ENCODE data around the gene AGRP.
A peak's percentile ranks its signal among the peaks of the same experiment; 100 is the strongest.
"Not testable (repeated sequence)": the region's sequence is repeated elsewhere in the genome, so short reads cannot be mapped to it uniquely, and the experiment has no call there.

AGRP gene, protein sequence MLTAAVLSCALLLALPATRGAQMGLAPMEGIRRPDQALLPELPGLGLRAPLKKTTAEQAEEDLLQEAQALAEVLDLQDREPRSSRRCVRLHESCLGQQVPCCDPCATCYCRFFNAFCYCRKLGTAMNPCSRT

DNA sequence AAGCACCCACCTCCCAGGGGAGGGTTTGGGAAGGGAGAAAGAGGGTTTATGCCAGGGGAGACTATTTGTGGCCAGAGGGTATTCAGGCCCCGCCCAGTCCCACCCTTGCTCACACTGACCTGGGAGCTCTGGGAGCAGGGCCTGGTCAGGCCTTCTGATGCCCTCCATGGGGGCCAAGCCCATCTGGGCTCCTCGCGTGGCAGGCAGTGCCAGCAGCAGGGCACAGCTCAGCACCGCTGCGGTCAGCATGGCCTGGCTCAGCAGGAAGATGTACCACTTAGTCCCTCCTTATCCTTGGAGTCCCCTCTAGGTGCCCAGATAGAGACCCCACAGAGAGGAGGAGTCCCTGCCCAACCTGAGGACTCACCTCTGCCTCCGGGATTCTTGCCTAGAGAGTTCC is at the start of gene AGRP:
Gene AGRP (minus strand): TSS at position 398 of the 400 bp plus-strand sequence. CDS start 149 bp downstream, at position 249.
- no peak for DNase-seq (ENCODE audit: low read depth, low spot score)

DNA sequence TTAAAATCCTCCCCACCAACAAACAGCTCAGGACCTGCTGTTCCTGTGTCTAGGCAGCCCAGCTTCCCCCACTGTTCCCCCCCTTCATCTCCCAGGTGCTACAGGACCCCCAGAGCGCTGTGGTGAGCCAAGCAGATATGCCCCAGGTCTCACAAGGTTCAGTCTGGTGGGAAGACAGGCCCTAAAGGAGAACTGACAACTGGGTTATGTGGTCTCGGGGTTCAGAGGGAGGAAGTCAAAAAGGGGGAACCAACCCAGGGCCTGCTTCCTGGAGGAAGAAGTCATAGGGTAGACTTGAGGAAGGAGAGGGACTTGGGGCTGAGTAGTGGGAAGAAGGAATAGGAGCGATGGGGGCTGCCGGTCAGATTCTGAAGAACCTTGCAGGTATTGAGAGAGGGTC is 47.9 kb upstream of the AGRP start:
- no peak for DNase-seq (ENCODE audit: low read depth, low spot score)

DNA sequence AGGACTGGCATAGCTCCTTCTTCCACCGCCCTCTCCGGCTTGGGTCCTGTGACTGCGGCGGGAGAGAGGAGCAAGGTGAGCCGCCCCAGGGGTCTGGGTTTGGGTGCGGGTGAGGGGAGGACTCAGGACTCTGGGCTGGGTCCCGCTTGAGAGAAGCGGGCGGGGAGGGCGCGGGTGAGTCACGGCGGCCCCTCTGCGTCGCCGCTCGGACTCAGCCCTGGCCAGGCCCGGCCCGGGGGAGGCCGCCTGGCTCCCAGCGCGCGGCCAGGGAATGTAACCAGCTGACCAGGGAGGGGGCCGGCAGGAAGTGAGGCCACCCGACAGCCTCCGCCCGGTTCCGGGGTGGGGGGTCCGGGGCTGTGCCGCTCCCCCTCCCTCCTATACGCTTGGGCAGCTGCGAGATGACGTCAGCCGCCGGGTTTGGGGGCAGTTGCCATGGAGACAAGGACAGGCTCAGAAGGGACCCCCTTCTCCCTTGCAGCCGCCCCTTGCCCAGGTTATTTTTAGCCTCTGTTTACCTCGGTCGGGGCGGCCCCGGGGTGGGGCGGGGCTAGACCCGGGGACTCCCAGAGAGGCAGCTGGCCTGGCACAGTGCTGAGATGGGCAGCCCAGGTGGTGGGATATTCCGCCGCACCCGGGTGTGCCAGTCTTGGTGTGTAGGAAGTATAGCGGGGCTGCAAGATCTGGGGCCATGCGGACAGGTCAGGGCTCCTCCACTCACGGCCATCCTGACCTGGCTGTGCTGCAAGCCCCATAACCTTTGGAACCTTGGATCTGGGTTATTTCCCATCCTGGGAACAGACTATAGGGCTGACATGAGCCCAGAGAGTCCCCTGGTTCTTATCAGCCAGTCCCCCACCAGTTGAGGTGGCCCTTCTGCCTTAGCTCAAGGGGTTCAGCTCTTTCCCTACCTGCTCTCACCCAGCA is 46.9 kb upstream of the AGRP start:
- DNase-seq (ENCODE audit: low read depth, low spot score): no peak

DNA sequence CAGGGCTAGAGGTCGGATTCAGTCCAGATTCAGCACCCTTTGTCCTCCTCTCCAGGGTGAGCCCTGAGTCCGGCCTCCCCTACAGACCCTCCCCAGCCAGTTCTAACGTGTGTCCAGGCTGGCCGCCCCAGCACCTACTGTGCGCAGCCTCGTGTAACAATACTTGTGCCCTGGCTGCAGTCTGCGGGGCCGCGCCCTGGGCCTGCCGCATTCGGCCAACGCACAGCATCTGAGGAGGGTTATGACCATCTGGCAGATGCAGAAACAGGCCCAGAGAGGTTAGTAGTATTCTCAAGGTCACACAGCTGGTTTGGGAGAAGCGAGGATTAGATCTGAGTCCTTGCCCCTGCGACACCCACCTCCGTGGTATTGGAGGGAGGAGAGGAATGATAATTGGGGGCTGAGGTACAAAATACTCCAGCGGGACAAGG is 46.2 kb upstream of the AGRP start:
- no peak for DNase-seq (ENCODE audit: low read depth, low spot score)

DNA sequence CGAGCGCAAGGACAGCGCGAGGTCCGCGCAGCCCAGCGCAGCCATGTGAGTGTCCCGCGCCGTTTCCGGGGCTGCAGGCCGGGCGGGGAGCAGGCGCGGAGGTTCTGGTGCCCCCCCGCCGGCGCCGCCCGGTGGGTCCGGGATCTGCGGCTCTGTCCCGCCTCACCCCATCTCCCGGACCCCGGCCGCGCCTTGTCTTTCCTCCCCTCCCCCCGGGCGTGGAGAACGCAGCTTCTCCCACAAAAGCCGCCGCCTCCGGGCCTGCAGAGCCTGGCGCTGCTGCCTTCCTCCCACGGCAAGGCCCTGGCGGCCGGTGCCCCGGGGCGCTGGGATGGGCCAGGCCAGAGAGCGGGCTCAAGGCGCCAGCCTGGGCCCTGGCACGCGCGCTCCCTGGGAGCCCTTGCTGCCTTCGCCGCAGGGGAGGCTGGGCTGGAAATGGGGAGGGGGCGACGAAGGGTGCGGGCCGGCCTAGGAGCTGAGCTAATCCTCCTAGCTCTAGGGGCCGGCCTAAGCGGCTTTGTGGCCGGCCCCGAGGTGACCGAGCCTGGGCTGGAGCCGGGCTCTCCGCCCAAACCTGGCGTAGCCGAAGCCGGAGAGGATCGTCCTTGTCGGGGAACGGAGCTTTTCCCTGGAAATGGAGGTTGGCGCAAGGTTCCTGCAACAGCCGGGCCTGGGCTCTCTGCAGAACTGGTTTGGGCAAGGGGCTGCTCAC is 45.7 kb upstream of the AGRP start:
- DNase-seq (ENCODE audit: low read depth, low spot score): no peak

DNA sequence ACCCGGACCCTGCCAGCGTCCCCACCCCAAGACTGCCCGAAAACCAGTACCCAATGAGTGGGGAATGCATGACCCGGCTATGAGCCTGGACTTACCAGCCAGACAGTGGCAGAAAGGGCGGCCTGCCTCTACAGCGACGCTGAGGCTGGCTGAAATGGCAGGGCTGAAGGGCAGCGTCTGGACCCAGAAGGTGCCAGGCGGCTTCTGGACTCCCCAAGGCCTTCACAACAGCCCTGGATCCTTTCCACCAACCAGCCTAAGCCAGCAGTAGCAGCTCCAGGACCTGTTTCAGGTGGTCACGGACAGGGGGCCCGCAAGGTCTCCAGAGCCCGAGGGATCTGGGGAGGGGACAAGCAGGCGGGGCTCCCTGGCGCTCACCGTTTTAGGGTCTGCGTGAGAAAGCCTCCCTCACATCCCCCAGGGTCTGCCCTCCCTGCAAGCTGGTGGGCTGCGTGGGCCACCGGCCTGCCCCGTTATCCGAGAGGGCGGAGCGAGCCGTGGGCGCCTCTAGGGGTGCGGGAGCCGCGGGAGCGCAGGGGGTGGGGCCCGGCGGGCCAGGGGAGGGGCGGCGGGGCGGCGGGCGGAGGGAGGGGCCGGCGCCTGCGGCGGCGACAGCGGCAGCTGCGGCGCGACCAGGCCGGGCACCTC is 45.0 kb upstream of the AGRP start, which contains the start of gene RIPOR1:
Gene RIPOR1 (plus strand): TSS at position 608 of the 648 bp plus-strand sequence. CDS start 9,618 bp downstream, outside the sequence.
- no peak for DNase-seq (ENCODE audit: low read depth, low spot score)

DNA sequence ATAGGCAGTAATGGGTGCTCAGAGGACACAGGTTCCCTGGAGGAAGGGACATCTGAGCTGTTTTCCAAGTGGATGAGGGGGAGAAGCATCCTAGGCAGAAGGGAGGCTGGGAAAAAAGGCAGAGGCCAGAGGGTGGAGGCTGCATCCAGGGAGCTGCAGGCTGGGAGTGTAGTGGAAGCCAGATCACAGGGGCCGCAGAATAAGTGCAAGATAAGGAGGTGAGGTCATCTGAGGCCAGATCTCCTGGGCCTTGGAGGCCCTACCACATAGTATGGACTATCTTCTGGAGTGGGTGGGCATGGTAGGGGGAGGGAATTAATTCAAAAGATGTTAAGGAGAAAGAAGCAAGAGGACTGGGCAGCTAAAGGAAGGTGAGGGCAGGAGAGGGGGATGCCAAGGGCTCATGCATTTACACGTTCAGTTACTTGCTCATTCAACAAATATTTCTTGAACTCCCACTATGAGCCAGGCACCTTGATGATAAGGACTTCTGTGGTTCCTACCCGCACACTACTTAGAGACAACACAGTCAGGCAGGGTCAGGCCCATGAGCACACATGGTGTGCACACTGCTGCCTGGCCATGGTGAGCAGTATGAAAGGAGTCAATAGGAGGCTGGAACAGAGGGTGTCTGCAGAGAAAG is 42.9 kb upstream of the AGRP start:
- no peak for DNase-seq (ENCODE audit: low read depth, low spot score)

DNA sequence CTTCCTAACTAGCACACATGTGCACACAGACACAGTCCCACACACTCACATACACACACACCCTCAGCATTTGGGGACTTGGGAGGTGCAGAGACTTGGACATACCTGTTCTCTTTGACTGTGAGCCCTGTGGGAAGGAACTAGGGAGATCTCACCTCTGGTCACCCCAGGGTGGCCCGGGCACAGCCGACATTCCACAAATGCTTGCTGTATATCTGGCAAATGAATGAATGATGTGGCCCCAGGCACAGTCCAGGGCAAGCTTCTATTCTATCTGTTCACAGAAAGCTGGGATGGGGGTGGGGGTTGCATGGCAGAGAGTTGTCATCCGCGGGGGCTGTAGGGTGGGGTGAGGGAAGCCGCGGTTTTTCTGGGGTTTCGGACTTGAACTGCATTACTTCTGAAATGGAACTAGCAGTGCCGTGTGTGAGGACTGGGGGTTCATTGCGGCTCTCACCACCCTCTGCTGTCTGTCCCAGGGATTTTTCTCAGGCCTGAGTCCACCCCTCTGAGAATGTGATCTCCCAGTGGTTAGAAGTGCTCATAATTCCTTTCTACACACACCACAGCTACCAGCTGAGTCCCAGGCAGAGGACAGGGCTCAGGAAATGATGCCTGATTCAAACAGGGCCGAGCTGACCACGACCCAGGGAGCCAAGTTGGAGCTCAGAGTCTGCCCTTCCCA is 42.0 kb upstream of the AGRP start:
- DNase-seq (ENCODE audit: low read depth, low spot score): no peak

DNA sequence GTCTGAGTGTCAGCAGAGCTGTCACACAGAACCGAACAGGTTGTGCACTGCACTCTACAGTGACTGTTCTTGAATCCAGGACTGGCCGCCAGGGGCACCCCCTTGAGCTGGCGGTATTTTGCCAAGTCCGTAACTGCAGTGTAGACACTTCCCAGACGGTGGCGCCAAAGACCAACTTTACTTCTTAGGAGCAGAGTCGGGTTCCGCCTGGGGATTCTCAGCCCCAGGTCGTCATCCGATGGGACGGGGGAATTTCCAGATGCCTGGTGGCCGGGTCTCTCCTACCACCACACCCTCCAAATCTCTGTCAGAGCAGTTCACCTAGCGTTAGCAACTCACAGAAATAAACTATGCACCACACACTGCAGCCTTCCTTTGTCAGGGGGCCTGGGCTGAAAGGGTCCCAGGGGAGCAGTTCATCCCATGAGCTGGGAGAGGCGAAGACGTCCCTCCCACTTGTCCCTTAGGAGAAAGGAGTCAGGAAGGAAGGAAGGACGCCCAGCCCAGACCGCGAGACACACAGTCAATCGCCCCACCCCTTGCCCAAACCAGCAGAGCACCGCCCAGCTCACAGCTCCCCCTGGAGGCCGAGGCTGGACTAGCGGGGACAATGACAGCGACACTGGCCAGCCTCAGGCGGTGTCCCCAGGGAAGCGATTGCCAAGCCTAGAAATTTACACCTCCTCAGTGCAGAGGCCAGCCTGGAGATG is 37.9 kb upstream of the AGRP start:
- DNase-seq (ENCODE audit: low read depth, low spot score): peak; percentile 95

DNA sequence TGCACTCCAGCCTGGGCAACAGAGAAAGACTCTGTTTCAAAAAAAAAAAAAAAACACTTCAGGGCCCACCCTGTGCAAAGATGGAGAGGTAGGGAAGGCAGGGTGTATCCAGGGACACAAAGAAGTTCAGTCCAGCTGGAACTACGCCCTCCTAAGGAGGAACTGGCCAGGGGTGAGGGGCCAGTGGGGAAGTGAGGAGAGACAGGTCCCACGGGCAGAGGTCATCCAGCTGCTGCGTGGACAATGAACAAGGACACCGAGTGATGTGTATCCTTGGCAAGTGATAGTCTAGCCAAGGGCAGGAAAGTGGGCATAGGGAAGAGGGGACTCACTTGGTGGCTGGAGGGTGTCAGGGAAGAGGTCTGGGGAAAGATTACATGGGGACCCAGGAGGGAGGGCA is 35.9 kb upstream of the AGRP start:
- no peak for DNase-seq (ENCODE audit: low read depth, low spot score)

DNA sequence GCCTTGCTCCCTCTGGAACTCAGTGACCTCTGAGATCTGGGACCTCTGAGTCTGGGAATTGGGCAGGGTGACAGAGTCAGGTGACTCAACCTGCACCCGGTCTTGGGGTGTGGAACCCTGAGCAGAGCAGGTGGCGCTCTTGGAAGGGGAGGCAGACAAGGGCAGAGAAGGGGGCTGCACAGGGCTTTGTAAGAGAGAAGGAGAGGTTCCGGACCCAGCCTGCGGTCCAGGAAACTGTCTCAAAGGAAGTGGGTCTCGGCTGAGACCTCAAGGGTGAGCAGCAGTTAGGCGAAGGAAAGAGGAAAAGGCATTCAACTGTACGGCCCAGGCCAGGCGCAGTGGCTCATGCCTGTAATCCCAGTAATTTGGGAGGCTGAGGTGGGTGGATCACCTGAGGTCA is 35.3 kb upstream of the AGRP start:
- no peak for DNase-seq (ENCODE audit: low read depth, low spot score)

DNA sequence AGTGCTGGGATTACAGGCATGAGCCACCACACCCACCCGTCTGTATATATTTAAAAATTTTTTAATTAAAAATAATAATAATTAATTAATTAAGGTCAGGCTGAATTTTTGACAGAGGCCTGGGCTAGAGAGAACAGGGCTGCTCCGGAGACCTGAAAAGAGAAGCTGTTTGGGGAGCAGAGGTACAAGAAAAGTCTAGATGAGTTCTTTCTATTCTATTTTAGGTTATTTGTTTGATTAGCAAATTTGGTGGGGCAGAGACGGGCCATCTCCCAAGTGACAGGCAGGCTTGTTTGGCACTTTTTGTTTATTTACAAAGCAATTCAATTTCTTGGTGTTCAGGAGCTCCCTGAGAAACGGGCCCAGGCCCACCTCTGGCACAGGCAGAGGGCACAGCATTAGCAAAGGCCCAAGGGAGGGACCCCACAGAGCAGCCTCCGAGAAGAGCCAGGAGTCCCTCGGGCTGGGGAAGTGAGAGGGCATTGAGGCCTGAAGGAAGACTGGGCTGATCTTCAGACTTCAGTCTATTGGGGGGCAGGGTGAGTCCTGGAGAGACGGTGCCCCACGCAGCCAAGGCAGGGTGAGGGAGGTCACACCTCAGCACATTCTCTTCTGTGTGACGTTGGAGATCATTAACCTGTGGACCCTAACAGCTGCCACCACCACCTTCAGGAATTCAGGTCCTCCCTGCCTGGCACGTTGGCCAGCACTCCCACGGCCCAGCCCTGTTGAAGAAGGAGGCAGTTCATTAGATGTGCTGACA is 34.5 kb upstream of the AGRP start:
- DNase-seq (ENCODE audit: low read depth, low spot score): no peak

DNA sequence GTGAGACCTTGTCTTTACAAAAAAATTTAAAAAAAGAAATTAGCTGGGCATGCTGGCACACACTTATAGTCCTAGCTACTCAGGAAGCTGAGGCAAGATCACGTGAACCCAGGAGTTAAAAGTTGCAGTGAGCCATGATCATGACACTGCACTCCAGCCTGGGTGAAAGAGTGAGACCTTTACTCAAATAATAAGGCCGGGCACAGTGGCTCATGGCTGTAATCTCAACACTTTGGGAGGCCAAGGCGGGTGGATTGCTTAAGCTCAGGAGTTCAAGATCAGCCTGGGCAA is 33.8 kb upstream of the AGRP start:
- DNase-seq (ENCODE audit: low read depth, low spot score): no peak

DNA sequence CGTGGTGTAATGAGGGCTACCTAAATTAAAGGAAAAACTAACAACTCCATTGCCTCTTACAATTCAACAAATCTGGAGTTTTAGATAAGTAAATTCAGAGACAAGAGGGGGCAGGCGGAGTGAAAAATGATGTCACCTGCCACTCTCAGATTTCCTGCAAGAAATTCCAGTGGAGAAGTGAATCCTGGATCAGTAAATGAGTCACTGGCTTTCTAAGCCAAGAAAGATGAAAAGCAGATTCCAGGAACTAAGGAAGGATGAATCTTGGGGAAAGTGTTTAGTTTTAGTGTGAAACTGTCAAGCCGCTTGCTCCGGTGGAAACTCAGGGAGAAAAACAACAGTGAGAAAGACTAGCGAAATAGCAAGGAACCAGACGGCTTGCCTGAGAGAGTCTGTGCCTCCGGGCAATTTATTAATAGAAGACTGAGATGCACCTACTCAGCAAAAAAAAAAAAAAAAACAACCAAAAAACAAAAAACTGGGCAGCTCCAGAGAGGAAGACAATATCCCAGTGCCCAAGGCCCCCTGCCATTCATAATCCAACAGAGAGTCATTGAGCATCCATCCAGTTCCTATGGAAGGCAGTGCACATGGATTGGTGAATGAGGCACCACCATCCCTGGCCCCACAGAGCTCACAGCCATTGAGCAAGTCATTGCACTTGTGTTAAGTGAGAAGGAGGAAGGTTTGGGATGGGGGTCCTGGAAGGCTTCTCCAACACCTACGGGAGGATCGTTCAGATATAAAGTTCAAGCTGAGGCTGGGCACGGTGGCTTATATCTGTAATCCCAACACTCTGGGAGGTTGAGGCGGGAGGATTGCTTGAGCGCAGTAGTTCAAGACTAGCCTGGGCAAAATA is 33.2 kb upstream of the AGRP start:
- DNase-seq (ENCODE audit: low read depth, low spot score): no peak

DNA sequence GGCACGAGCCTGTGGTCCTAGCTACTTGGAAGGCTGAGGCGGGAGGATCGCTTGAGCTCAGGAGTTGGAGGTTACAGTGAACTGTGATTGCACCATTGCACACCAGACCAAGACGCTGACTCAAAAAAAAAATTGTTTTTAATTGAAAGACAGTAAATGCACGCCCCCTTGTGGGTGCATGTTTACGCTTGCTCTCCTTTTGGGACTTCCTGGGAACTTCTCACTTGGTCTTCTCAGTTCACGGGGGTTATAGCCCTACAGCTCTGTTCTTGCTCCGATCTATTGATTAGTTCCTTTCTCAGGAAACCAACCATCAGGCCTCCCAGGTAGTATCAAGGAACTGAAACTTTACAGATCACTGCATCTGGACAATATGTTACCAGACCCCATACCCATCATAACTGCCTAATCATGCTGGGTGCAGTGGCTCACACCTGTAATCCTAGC is 31.1 kb upstream of the AGRP start:
- peak; percentile 68 for DNase-seq (ENCODE audit: low read depth, low spot score)

DNA sequence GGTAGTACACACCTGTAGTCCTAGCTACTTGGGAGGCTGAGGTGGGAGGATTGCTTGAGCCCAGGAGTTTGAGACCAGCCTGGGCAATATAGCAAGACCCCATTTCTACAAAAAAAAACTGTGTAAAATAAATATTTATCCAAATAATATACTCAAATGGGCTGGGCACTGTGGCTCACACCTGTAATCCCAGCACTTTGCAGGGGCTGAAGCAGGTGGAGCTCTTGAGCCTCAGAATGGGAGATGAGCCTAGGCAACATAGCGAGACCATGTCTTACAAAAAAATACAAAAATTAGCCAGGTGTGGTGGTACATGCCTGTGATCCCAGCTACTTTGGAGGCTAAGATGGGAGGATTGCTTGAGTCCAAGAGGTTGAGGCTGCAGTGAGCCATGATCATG is 30.5 kb upstream of the AGRP start:
- not testable (repeated sequence) for DNase-seq (ENCODE audit: low read depth, low spot score)

DNA sequence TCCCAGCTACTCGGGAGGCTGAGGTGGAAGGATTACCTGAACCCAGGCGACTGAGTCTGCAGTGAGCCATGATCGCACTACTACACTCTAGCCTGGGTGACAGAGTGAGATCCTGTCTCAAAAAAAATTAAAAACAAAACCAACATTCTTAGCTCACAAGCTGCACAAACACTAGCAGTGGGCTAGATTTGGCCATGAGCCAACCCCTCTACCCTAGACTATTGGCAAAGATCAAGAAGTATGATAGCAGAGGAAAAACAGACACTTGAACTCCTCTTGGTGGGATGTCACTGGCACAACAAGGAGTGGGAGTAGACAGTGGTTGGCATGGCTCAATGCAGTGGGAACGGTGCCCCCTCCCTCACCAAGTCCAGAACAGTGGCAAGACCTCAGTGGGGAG is 25.7 kb upstream of the AGRP start:
- no peak for DNase-seq (ENCODE audit: low read depth, low spot score)

DNA sequence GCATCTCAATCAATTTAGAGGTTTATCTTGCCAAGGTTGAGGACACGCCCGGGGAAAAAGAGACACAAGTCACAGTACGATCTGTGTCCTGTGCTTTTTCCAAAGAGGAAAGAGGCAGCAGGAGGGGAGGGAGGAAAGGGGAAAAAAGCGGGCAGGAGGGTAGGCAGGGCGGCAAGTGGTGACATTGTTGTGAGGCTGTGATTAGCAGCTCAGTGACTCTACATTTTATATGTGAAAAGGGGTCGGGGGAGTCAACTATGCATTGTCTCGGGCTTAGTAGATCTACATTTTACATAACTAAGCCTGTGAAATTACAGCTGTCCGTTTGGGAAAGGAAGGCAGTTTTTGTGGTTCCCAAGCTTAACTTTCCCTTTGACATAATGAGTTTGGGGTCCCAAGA is 23.1 kb upstream of the AGRP start:
- no peak for DNase-seq (ENCODE audit: low read depth, low spot score)
